ENCODE results near the gene GPD2. TPM values are rescaled to one million over a fixed set of nuclear protein-coding genes. Genes with fewer than 3 reads are reported as not detected.

Gene GPD2
- total and polyA plus RNA-seq, 2 experiments from 2014 or later: 11.3 to 27.4 TPM

DNA sequence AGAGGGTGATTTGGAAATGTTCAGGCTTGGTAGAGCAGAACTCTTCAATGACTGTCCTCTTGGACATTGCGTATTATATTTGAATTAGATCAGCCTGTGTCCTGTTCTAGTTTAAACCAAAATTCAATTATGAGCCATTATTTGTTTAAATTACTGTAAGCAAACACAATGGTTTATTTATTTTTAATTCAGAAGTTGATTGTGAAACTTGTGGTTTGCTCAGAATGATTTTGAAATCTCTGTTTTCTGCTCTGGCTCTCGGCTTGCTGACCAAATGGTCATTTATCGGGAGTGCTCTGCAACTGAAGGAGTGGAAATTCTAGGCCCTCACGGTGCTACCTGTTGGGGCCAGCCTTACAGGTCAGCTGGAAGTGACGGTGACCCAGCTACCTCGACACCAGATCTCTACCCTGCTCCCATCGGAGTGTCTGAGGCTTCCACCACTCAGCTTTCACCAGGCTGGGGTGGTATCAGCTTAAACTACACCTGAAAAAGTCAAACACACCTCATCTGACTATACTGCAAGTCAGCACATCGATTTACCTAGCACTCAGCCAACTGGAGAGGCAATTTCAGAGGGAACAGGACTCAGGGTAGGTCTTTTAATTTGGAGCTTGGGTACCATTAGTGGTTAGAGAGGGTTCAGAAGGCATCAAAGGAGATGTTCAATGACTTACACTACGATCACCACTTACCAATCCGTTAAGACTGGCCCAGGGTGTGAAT, 36.8 kb upstream of the GPD2 start:
- H3K36me3 ChIP-seq: no peaks in the 10 kb centered on the region
- no peaks in the 10 kb centered on the region for H3K4me1 ChIP-seq (ENCODE audit: low read depth)
- H3K27ac ChIP-seq: no peak overlapping the region
- H3K27me3 ChIP-seq: no peaks in the 10 kb centered on the region
- H3K4me3 ChIP-seq: peak overlapping the region; percentile 50
- TF ChIP-seq, protein P1, sequence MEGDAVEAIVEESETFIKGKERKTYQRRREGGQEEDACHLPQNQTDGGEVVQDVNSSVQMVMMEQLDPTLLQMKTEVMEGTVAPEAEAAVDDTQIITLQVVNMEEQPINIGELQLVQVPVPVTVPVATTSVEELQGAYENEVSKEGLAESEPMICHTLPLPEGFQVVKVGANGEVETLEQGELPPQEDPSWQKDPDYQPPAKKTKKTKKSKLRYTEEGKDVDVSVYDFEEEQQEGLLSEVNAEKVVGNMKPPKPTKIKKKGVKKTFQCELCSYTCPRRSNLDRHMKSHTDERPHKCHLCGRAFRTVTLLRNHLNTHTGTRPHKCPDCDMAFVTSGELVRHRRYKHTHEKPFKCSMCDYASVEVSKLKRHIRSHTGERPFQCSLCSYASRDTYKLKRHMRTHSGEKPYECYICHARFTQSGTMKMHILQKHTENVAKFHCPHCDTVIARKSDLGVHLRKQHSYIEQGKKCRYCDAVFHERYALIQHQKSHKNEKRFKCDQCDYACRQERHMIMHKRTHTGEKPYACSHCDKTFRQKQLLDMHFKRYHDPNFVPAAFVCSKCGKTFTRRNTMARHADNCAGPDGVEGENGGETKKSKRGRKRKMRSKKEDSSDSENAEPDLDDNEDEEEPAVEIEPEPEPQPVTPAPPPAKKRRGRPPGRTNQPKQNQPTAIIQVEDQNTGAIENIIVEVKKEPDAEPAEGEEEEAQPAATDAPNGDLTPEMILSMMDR (IDR thresholded peaks at IDR 0.05; ENCODE audit: low read depth, low read length): no peak
- no peaks in the 10 kb centered on the region for H3K9me3 ChIP-seq (ENCODE audit: low read depth)
- peak in 1 of 2 donors; percentile 47 for DNase-seq (ENCODE audit: low read depth in 1 of 2, low spot score in 1 of 2)

DNA sequence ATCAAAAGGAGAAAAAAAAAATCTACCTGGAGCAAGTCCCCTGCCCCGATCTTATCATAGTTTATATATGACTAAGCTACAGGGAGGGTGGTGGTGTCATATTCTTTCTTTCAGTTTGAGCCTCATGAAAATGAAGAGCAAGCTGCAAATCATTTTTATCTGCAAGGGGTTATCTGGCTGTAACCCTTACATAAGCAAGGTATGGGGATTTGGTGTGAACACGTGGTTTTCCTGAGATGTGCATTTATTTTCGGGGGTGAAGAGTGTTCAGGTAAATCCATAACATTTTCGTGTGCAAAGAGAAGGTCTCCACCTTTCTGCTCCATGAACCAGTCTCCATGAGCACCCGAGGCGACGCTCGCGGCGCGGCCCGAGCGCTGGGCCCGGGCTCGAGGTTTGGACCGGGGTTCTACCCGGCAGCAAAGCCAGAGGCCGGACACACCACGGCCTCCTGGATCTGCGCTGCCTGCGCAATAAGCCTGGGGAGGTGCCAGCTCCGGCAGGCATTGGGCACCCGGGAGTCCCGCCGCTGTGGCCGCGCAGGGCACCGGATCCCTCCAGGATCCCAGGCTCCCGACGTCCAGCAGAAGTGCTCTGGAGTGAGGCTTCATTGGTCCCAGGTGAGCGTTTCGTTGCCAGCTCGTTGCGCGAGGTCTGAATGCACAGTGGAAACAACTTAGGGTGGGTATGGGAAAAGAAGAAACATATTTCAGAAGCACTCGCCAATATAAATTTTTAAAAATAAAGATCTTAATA, 36.1 kb upstream of the GPD2 start:
- DNase-seq (ENCODE audit: low read depth in 1 of 2, low spot score in 1 of 2): peak; percentile 81 to 85
- H3K27ac ChIP-seq: peak overlapping the region; percentile 68

DNA sequence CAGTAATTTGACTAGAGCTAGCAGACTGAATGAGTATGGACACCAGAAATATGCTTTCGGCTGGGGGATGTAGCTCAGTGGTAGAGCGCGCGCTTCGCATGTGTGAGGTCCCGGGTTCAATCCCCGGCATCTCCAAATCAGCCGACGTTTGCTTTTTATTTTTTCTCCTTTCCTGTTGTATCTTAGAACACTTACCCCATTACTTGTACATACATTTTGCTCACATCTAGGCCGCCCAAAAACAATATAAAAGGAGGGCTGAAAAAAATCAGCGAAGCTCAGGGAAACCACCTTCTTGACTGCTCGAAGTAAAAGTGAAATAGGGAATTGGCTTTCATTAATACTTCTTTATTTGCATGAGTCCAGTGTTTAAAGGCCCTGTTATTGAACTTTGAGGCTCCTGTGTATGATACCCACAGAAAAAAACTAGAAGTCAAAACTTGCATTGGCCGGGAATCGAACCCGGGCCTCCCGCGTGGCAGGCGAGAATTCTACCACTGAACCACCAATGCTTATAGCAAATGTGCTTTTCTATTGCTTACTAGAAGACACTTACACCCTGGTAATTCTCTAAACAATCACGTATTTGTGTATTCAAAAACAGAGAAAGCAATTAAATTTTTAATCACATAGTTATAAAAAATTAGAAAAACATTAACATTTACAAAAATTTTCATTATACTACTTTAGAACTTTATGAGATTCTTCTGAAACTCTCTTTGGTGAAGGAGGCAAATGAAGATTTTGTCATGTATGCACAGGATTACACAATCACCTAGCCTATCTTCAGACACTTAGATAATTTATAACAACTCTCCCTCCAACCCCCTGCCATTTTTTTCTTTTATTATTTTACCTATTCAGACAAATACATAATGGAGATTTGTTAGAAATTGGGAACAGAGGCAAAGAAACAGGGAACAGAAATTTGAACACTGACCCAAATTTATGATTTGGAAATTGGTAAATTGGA, 35.2 kb upstream of the GPD2 start:
- TF ChIP-seq, protein P1 (IDR thresholded peaks at IDR 0.05; ENCODE audit: low read depth, low read length): no peak
- Histone ChIP-seq H3K9me3 (ENCODE audit: low read depth) (no peaks in the 10 kb centered on the region), H3K27me3 (no peaks in the 10 kb centered on the region), H3K4me3 (peak overlapping the region; percentile 50), H3K4me1 (ENCODE audit: low read depth) (no peaks in the 10 kb centered on the region), H3K36me3 (no peaks in the 10 kb centered on the region), H3K27ac (peak overlapping the region; percentile 68)
- peak; percentile 74 to 86 for DNase-seq (ENCODE audit: low read depth in 1 of 2, low spot score in 1 of 2)

More for the DNA sequence above, 36.1 kb upstream of the GPD2 start:
- Histone ChIP-seq H3K9me3 (ENCODE audit: low read depth) (no peaks in the 10 kb centered on the region), H3K36me3 (no peaks in the 10 kb centered on the region), H3K4me1 (ENCODE audit: low read depth) (no peaks in the 10 kb centered on the region), H3K4me3 (peak overlapping the region; percentile 50), H3K27me3 (no peaks in the 10 kb centered on the region)
- TF ChIP-seq, protein P1 (IDR thresholded peaks at IDR 0.05; ENCODE audit: low read depth, low read length): no peak

DNA sequence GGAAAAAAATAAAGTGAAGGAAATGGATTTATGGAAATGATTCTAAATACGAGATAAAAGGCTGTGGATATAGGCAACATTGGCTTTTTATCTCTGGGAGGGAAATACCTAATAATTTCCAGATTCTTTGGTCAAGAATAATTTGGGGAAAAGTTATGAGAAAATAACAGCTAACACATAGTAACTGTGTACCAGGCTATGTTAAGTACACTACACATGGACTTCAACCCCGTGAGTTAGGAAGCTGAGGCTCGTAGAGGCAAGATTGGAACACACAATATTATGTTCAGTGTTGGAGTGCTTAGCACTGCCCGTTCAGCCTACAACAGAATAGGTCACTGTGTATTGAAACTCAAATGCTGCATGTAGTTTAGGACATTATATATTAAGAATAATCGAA, 34.3 kb upstream of the GPD2 start:
- Histone ChIP-seq H3K9me3 (ENCODE audit: low read depth) (no peaks in the 10 kb centered on the region), H3K27ac (no peak overlapping the region), H3K4me3 (no peak overlapping the region), H3K27me3 (no peaks in the 10 kb centered on the region), H3K4me1 (ENCODE audit: low read depth) (no peaks in the 10 kb centered on the region), H3K36me3 (no peaks in the 10 kb centered on the region)
- DNase-seq (ENCODE audit: low read depth in 1 of 2, low spot score in 1 of 2): no peak
- TF ChIP-seq, protein P1 (IDR thresholded peaks at IDR 0.05; ENCODE audit: low read depth, low read length): no peak

DNA sequence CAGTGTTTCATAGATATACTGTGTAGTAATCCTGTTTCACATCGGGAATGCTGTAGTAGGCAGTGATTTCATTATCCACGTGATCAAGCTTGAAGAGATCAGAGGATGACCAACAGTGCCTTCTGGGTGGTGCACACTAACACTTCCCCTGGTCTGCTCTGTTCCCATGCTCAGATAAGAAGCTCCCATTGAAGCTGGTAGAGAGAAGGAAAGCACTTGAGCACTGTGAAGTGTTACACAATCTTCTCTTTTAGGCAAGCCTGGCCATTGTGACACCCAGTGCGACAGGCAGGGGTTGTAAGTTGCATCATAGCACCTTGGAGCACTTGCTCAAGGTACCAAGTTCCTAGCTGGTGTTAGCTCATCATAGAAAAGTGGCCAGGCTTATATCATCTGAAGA, 30.6 kb upstream of the GPD2 start:
- H3K27ac ChIP-seq: no peak overlapping the region
- no peaks in the 10 kb centered on the region for H3K9me3 ChIP-seq (ENCODE audit: low read depth)
- H3K27me3 ChIP-seq: no peaks in the 10 kb centered on the region
- peak; percentile 22 to 50 for DNase-seq (ENCODE audit: low read depth in 1 of 2, low spot score in 1 of 2)
- no peak overlapping the region for H3K4me3 ChIP-seq
- TF ChIP-seq, protein P1 (IDR thresholded peaks at IDR 0.05; ENCODE audit: low read depth, low read length): no peak
- no peaks in the 10 kb centered on the region for H3K4me1 ChIP-seq (ENCODE audit: low read depth)
- H3K36me3 ChIP-seq: no peaks in the 10 kb centered on the region
